Heart left ventricle (tissue), 16 donors: ENCODE measurements around the gene TBX1. TPM values are rescaled to one million over a fixed set of nuclear protein-coding genes. Genes with fewer than 3 reads are reported as not detected.

Experiments
- ATAC-seq, 4 donors: fragments of 200-7000 bp; cut with Tn5 transposase; one replicate each; pipeline ENCODE4 v1.9.1; 2020 to 2022; ENCODE audit warnings: moderate library complexity in 4 of 4, mild to moderate bottlenecking in 3 of 4, moderate number of reproducible peaks in 1 of 4
- DNase-seq, 5 donors: peaks; one replicate each; pipeline ENCODE4 v3.0.0-alpha.2; 2020
- H3K27ac ChIP-seq, 12 donors: fragments of 200-600 bp; sonication (generic) in 4 of 12; one replicate each; pipeline versions ENCODE4 v1.5.0 to v1.8.0; 2016 to 2022; ENCODE audit warnings: mild to moderate bottlenecking in 2 of 12
- H3K27me3 ChIP-seq, 9 donors: fragments of 200-600 bp; sonication (generic) in 2 of 9; one replicate each; pipeline versions ENCODE4 v1.5.1 to v1.8.0; 2016 to 2022; ENCODE audit warnings: mild to moderate bottlenecking in 3 of 9
- H3K36me3 ChIP-seq, 9 donors: fragments of 200-600 bp; sonication (generic) in 2 of 9; one replicate each; pipeline versions ENCODE4 v1.5.0 to v1.8.0; 2018 to 2022; ENCODE audit warnings: mild to moderate bottlenecking in 2 of 9
- H3K4me1 ChIP-seq, 12 donors: fragments of 200-600 bp; sonication (generic) in 4 of 12; one replicate each; pipeline versions ENCODE4 v1.5.0 to v1.8.0; 2016 to 2022; ENCODE audit warnings: mild to moderate bottlenecking in 3 of 12
- H3K4me3 ChIP-seq, 12 donors: fragments of 200-600 bp; sonication (generic) in 4 of 12; one replicate each; pipeline versions ENCODE4 v1.5.0 to v1.8.0; 2017 to 2022; ENCODE audit warnings: mild to moderate bottlenecking in 9 of 12, moderate library complexity in 4 of 12
- H3K9me3 ChIP-seq, 12 donors: fragments of 200-600 bp; sonication (generic) in 4 of 12; one replicate each; pipeline versions ENCODE4 v1.5.0 to v1.8.0; 2016 to 2022; ENCODE audit warnings: mild to moderate bottlenecking in 1 of 12
- CTCF ChIP-seq, 12 donors: fragments of 200-600 bp; sonication (generic) in 4 of 12; IDR thresholded peaks; one replicate each; pipeline versions ENCODE4 v1.5.0 to v1.8.0; 2018 to 2022; ENCODE audit warnings: antibody characterized with exemption in 12 of 12, mild to moderate bottlenecking in 5 of 12
- POLR2A ChIP-seq, 2 donors: fragments of 450-650 bp; IDR thresholded peaks; one replicate each; pipeline ENCODE4 v1.6.1; 2017; ENCODE audit warnings: antibody characterized with exemption in 2 of 2, mild to moderate bottlenecking in 2 of 2, moderate library complexity in 2 of 2
- WGBS, 4 donors: extraction: QIAGEN DNeasy Blood & Tissue Kit in 2 of 4; methylation state at CpG; one replicate each; pipeline versions ENCODE4 v1.1.5 to v1.1.7; 2013 to 2018; 5-methylcytosine and 5-hydroxymethylcytosine counted together
- intact Hi-C, 10 donors: fragments of 100-400 bp; cut with DNase I; formaldehyde crosslinking; loops; one replicate each; pipeline versions ENCODE4 v1.11.1 to v1.14.2; 2022
- polyA plus RNA-seq, 2 donors: library from polyadenylated mRNA; stranded (reverse); fragments of 200-250 nt; gene quantifications; one replicate each; pipeline ENCODE4 v1.2.3, GENCODE V29; 2013
- total RNA-seq, 9 donors: library from RNA; depleted of rRNA in 2 of 9; stranded (reverse); fragments of >200 nt in 2 of 9; fragmentation: NEBNext Ultra II Directional in 3 of 9; extraction: Animal tissue kit (Norgen Biotek cat#: 25700) in 3 of 9; gene quantifications; one replicate each; pipeline versions ENCODE4 v1.1.0 to v1.2.4, GENCODE V29; 2016 to 2023
- donor health status: ischemic (EF 13 %, LVEDD 7.1; RV severe dilation, severe dysfunction).
- donor health status: healthy with polysubstance abuse.
- donor health status: DM: no; HTN: yes; CAD: no.
- donor health status: DM: no; HTN: no; CAD: no.
- donor health status: ischemic (EF 25% LVEDD 6.9; RV normal size, moderate dysfunction).
- donor health status: ischemic (EF 25% LVEDD 5.7; RV mildly dilated, moderate dysfunction).
- donor health status: healthy.
- donor health status: DM: yes; HTN: yes; CAD: no.
- donor health status: ischemic (EF 35%, LVEDD 5.7; RV mildly dilated, moderate dysfunction).
- donor health status: nonischemic (EF 11% LVEDD 7.7; RV severe dilation, severe dysfunction).
- donor health status: DM: yes; HTN: yes; CAD: no.
- donor health status: PGD.
- donor health status: ischemic (EF 29% LVEDD 5.4; RV normal size, mild dysfunction).
- donor health status: nonischemic (EF 23%, LVEDD 6.1; RV moderate dilation, normal function).

Gene TBX1
- total and polyA plus RNA-seq, 11 donors = 0.11 to 3.1 (median 0.97) TPM; not detected in 1

- ATAC-seq = no peak
Observed at GRCh38 chr22:19763458-19764298, 3.1 kb downstream of the TBX1 start.

DNA sequence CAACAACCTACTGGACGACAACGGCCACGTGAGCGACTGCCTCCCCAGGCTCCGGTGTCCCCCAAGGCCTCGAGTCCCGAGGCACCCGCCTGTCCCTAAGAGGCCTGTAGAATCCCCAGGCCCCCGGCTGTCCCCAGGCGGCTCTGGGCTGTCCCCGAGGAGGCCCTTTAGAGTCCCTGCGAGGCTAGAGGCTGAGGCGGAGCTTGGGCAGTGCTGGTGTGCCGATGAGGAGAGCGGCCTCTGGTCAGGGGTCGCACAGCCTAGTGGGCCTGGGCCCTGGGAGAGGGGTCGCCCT is 3.7 kb downstream of the TBX1 start:
- intact Hi-C loops = loop anchor here in 1 of 10 donors (5.0 kb wide), 1 partner anchor 88 kb away; the partner anchor contains the start of genes GNB1L and RTL10
- no peak overlapping the region for H3K4me3 ChIP-seq
- no peak overlapping the region for H3K27ac ChIP-seq
- H3K9me3 ChIP-seq = no peaks in the 10 kb centered on the region
- TF ChIP-seq CTCF (IDR thresholded peaks at IDR 0.05) (no peak), POLR2A (IDR thresholded peaks at IDR 0.05) (no peak)
- H3K27me3 ChIP-seq = peaks cover 59 to 91% (median 85%) of the 10 kb centered on the region in 9 donors
- H3K36me3 ChIP-seq = no peaks in the 10 kb centered on the region
- no peak for DNase-seq
- peaks cover 0 to 50% (median 23%) of the 10 kb centered on the region in 12 donors for H3K4me1 ChIP-seq
- 65 to 72% (median 68%) methylated on average over 11 to 17 of the region's 17 CpGs for WGBS, 4 donors
- ATAC-seq = no peak

More at GRCh38 chr22:19763458-19764298, 3.1 kb downstream of the TBX1 start:
- no peak for DNase-seq
- Histone ChIP-seq H3K27me3 (peaks cover 61 to 91% (median 85%) of the 10 kb centered on the region in 9 donors), H3K4me3 (no peak overlapping the region), H3K36me3 (no peaks in the 10 kb centered on the region), H3K27ac (no peak overlapping the region), H3K4me1 (peaks cover 0 to 55% (median 25%) of the 10 kb centered on the region in 12 donors), H3K9me3 (no peaks in the 10 kb centered on the region)
- 40 to 63% (median 54%) methylated on average over 20 to 39 of the region's 39 CpGs for WGBS, 4 donors
- intact Hi-C loops = loop anchor here in 1 of 10 donors (5.0 kb wide), 1 partner anchor 89 kb away; the partner anchor contains the start of genes GNB1L and RTL10
- TF ChIP-seq POLR2A (IDR thresholded peaks at IDR 0.05) (no peak), CTCF (IDR thresholded peaks at IDR 0.05) (no peak)

DNA sequence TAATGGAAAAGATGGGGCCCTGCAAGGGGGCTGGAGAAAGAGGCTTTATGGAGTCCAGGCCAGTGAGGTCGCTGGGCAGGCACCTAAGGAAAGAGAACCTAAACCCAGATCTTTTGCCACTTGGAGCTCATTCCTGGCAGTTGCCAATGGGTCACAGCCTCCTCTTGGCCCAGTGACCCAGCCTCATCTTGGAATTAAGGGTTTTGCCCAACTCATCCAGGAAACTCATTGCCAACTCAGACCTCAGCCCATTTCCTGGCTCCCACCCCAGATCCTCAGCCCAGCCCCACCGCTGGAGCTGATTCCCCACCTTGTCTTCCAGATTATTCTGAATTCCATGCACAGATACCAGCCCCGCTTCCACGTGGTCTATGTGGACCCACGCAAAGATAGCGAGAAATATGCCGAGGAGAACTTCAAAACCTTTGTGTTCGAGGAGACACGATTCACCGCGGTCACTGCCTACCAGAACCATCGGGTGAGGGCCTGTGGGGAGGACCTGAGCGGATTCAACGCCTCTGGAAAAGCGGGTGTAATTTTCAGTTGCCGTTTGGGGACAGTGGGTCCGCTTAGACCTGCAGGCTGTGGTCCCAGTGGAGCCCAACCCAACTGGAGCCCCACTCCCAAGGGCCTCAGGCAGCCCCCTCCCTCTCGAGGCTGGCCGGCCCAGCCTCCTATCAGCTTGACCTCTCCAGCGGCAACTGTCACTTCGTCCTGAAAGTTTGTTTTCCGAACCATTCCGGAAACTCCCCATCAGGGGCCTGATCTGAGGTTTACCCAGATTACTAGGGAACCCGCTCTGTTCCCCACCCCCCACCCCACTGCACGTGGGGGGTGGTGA is 4.3 kb downstream of the TBX1 start:
- ATAC-seq = no peak
- Histone ChIP-seq H3K27me3 (peaks cover 58 to 91% (median 83%) of the 10 kb centered on the region in 9 donors), H3K4me3 (peak overlapping the region in 2 of 12 donors; percentile 45 to 57), H3K9me3 (no peaks in the 10 kb centered on the region), H3K27ac (no peak overlapping the region), H3K36me3 (no peaks in the 10 kb centered on the region), H3K4me1 (peaks cover 0 to 44% (median 19%) of the 10 kb centered on the region in 12 donors)
- TF ChIP-seq CTCF (IDR thresholded peaks at IDR 0.05) (no peak), POLR2A (IDR thresholded peaks at IDR 0.05) (no peak)
- DNase-seq = no peak
- intact Hi-C loops = loop anchor here in 2 of 10 donors (5.0 kb wide), 1 partner anchor 87 kb away; the partner anchor contains the start of genes GNB1L (in 2 of the 2) and RTL10 (in 2 of the 2)
- 47 to 66% (median 58%) methylated on average over 25 of the region's 25 CpGs for WGBS, 4 donors
